K562 (cell line): ENCODE measurements around the gene PBX2. TPM values are rescaled to one million over a fixed set of nuclear protein-coding genes. Genes with fewer than 3 reads are reported as not detected.
A peak's percentile ranks its signal among the peaks of the same experiment; 100 is the strongest.

Experiments
- C11orf30 ChIP-seq: fragments of 450-650 bp; IDR thresholded peaks from 2 replicates; pipeline ENCODE4 v1.6.1; 2016; ENCODE audit warnings: low read depth, mild to moderate bottlenecking
- CAMTA2 ChIP-seq: fragments of 250-450 bp; sonication (Bioruptor Pico); conservative IDR thresholded peaks from 2 replicates; pipeline ENCODE4 v1.5.1; 2022
- FOXK2 ChIP-seq, 2 experiments: fragments of 450-650 bp; IDR thresholded peaks in 1 of 2; conservative IDR thresholded peaks in 1 of 2; 2 replicates each; pipeline ENCODE4 v1.6.1; 2016; ENCODE audit warnings: low read depth in 2 of 2, mild to moderate bottlenecking in 1 of 2
- FOXP1 ChIP-seq: sonication (generic); formaldehyde crosslinking; IDR thresholded peaks from 2 replicates; pipeline ENCODE4 v1.8.0; 2022; ENCODE audit warnings: mild to moderate bottlenecking, missing genetic modification reagents
- GTF3C2 ChIP-seq: IDR thresholded peaks from 3 replicates; pipeline ENCODE4 v1.6.1; 2011; ENCODE audit warnings: borderline replicate concordance, mild to moderate bottlenecking, moderate library complexity; ENCODE audit not compliant: insufficient read length; ENCODE audit errors: extremely low read depth
- L3MBTL2 ChIP-seq: fragments of 450-650 bp; IDR thresholded peaks from 2 replicates; pipeline ENCODE4 v1.6.1; 2016; ENCODE audit warnings: mild to moderate bottlenecking, moderate library complexity
- NR2C2 ChIP-seq, 2 experiments: fragments of 200-800 bp in 1 of 2; sonication (Bioruptor generic) in 1 of 2; sonication (generic) in 1 of 2; formaldehyde crosslinking in 1 of 2; IDR thresholded peaks; 2 replicates each; pipeline versions ENCODE4 v1.6.1 to v1.8.0; 2016 to 2022; ENCODE audit warnings: mild to moderate bottlenecking in 1 of 2, missing compliant biosample characterization in 1 of 2, missing genetic modification characterization in 1 of 2, missing genetic modification reagents in 1 of 2
- NR4A1 ChIP-seq, 2 experiments: fragments of 250-450 bp in 1 of 2; fragments of 450-650 bp in 1 of 2; sonication (Bioruptor Pico) in 1 of 2; IDR thresholded peaks; 2 replicates each; pipeline versions ENCODE4 v1.4.0 to v1.6.1; 2016 to 2020; ENCODE audit warnings: mild to moderate bottlenecking in 2 of 2, missing compliant biosample characterization in 1 of 2, missing genetic modification characterization in 1 of 2, moderate library complexity in 1 of 2
- PML ChIP-seq: IDR thresholded peaks from 2 replicates; pipeline ENCODE4 v1.6.1; 2012; ENCODE audit warnings: low read length, inconsistent platforms
- RBM22 ChIP-seq: fragments of 200-400 bp; formaldehyde crosslinking; IDR thresholded peaks from 2 replicates; pipeline ENCODE4 v1.6.1; 2018; ENCODE audit warnings: low read length, low read depth; ENCODE audit not compliant: poor library complexity, severe bottlenecking
- SMAD1 ChIP-seq: fragments of 150-350 bp; IDR thresholded peaks from 2 replicates; pipeline ENCODE4 v1.6.1; 2014; ENCODE audit warnings: low read length, low read depth; ENCODE audit not compliant: partially characterized antibody
- VEZF1 ChIP-seq: fragments of 200-800 bp; sonication (Bioruptor generic); IDR thresholded peaks from 2 replicates; pipeline ENCODE4 v1.6.1; 2017; ENCODE audit warnings: missing genetic modification characterization, missing compliant biosample characterization
- ZBTB1 ChIP-seq: sonication (generic); formaldehyde crosslinking; IDR thresholded peaks from 2 replicates; pipeline ENCODE4 v1.8.1; 2023; ENCODE audit warnings: missing genetic modification reagents, low read depth, mild to moderate bottlenecking, borderline replicate concordance
- ZKSCAN1 ChIP-seq: fragments of 150-350 bp; IDR thresholded peaks from 2 replicates; pipeline ENCODE4 v1.6.1; 2016; ENCODE audit warnings: low read depth, low read length
- ZNF224 ChIP-seq: sonication (generic); formaldehyde crosslinking; IDR thresholded peaks from 2 replicates; pipeline ENCODE4 v1.8.0; 2022; ENCODE audit warnings: mild to moderate bottlenecking, missing genetic modification reagents
- ZNF695 ChIP-seq: fragments of 450-650 bp; formaldehyde crosslinking; IDR thresholded peaks from 2 replicates; pipeline ENCODE4 v1.4.0; 2020; ENCODE audit warnings: mild to moderate bottlenecking, moderate library complexity
- polyA plus RNA-seq, 8 experiments: library from polyadenylated mRNA; depleted of rRNA in 4 of 8; stranded (reverse) in 5 of 8; unstranded in 3 of 8; fragments of >200 nt; fragmentation: Nextera tagmentation in 2 of 8; fragmentation: Illumina TruSeq in 1 of 8; extraction: Ambion mirVana in 2 of 8; extraction: Trizol in 1 of 8; gene quantifications; 2 replicates each; pipeline versions ENCODE4 v1.2.1 to v1.2.3, GENCODE V29; 2011 to 2014; ENCODE audit warnings: inconsistent platforms in 1 of 8, missing spikeins in 1 of 8
- total RNA-seq, 7 experiments: library from RNA; depleted of rRNA in 6 of 7; stranded (reverse); fragments of >200 nt in 6 of 7; fragmentation: Illumina TruSeq in 2 of 7; extraction: Trizol in 2 of 7; gene quantifications; 2 replicates each; pipeline versions ENCODE4 v1.2.1 to v1.2.3, GENCODE V29; 2011 to 2021; ENCODE audit warnings: low replicate concordance in 1 of 7
- TF ChIP-seq, protein P1 (sequence below): fragments of 250-450 bp; sonication (Bioruptor Pico); IDR thresholded peaks from 2 replicates; pipeline ENCODE4 v1.5.0; 2020; ENCODE audit warnings: mild to moderate bottlenecking
- TF ChIP-seq, protein P2 (sequence below): sonication (generic); formaldehyde crosslinking; IDR thresholded peaks from 2 replicates; pipeline ENCODE4 v1.8.1; 2023; ENCODE audit warnings: mild to moderate bottlenecking, missing genetic modification reagents

Gene PBX2
- total and polyA plus RNA-seq, 9 of the 15 experiments (the other 6 are each of a cell fraction or from before 2014, with no cell fraction given), result 1.9 to 134 (median 62.5) TPM

- no peak for TF ChIP-seq C11orf30
- TF ChIP-seq, protein P1, sequence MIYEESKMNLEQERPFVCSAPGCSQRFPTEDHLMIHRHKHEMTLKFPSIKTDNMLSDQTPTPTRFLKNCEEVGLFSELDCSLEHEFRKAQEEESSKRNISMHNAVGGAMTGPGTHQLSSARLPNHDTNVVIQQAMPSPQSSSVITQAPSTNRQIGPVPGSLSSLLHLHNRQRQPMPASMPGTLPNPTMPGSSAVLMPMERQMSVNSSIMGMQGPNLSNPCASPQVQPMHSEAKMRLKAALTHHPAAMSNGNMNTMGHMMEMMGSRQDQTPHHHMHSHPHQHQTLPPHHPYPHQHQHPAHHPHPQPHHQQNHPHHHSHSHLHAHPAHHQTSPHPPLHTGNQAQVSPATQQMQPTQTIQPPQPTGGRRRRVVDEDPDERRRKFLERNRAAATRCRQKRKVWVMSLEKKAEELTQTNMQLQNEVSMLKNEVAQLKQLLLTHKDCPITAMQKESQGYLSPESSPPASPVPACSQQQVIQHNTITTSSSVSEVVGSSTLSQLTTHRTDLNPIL (CRISPR knock-in tag), result no peak
- no peak for TF ChIP-seq GTF3C2
- TF ChIP-seq L3MBTL2, result no peak
- TF ChIP-seq ZBTB1 (CRISPR knock-in tag), result no peak
- no peak for TF ChIP-seq ZKSCAN1
- TF ChIP-seq NR2C2 (CRISPR knock-in tag; IDR thresholded peaks at IDR 0.05), result no peak
- TF ChIP-seq NR2C2 (tag; IDR thresholded peaks at IDR 0.05), result no peak
- 0 out of 2 replicates have a peak, but pooled peaks have one; percentile 17 for TF ChIP-seq CAMTA2
- no peak for TF ChIP-seq ZNF224 (CRISPR knock-in tag)
- TF ChIP-seq PML, result no peak
- TF ChIP-seq RBM22, result peak; percentile 38
- no peak for TF ChIP-seq SMAD1
- TF ChIP-seq, protein P2, sequence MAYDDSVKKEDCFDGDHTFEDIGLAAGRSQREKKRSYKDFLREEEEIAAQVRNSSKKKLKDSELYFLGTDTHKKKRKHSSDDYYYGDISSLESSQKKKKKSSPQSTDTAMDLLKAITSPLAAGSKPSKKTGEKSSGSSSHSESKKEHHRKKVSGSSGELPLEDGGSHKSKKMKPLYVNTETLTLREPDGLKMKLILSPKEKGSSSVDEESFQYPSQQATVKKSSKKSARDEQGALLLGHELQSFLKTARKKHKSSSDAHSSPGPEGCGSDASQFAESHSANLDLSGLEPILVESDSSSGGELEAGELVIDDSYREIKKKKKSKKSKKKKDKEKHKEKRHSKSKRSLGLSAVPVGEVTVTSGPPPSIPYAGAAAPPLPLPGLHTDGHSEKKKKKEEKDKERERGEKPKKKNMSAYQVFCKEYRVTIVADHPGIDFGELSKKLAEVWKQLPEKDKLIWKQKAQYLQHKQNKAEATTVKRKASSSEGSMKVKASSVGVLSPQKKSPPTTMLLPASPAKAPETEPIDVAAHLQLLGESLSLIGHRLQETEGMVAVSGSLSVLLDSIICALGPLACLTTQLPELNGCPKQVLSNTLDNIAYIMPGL (CRISPR knock-in tag), result 0 out of 2 replicates have a peak, but pooled peaks have one; percentile 17
- no peak for TF ChIP-seq NR4A1 (CRISPR knock-in tag; IDR thresholded peaks at IDR 0.05)
- TF ChIP-seq NR4A1 (tag; IDR thresholded peaks at IDR 0.05), result no peak
- TF ChIP-seq ZNF695 (CRISPR knock-in tag), result no peak
- no peak for TF ChIP-seq VEZF1 (CRISPR knock-in tag)
- TF ChIP-seq FOXK2 (conservative IDR thresholded peaks at IDR 0.05 in 1 of 2, IDR thresholded peaks at IDR 0.05 in 1 of 2; ENCODE audit: low read depth in 2 of 2), result no peak
- 0 out of 2 replicates have a peak, but pooled peaks have one; percentile 8 for TF ChIP-seq FOXP1
These were observed 22.7 kb downstream of the PBX2 start (continued) for GRCh38 chr6:32167154-32167760.
